Activated T-cell treated with anti-CD3 and anti-CD28 coated beads, Interleukin-2, amount 50 U/mL, for 4 hours (primary cell): ENCODE results near the gene KCNJ6. TPM values are rescaled to one million over a fixed set of nuclear protein-coding genes. Genes with fewer than 3 reads are reported as not detected.

ENCODE experiments used
- ATAC-seq, 2 donors: fragments of 200-7000 bp; cut with Tn5 transposase; one replicate each; pipeline ENCODE4 v1.10.0; 2021
- DNase-seq: peaks from one replicate; pipeline ENCODE4 v3.0.0-alpha.2; 2020
- H3K27me3 Mint-ChIP-seq: one replicate; pipeline ENCODE4 v1.8.0; 2021; ENCODE audit warnings: low read depth, mixed read lengths
- H3K36me3 Mint-ChIP-seq: one replicate; pipeline ENCODE4 v1.8.0; 2022; ENCODE audit warnings: mixed read lengths; ENCODE audit not compliant: insufficient read depth
- H3K4me1 Mint-ChIP-seq: one replicate; pipeline ENCODE4 v1.8.0; 2021; ENCODE audit warnings: low read depth, mixed read lengths
- H3K4me3 Mint-ChIP-seq: one replicate; pipeline ENCODE4 v1.8.0; 2021; ENCODE audit warnings: mild to moderate bottlenecking, moderate library complexity, mixed read lengths
- H3K9me3 Mint-ChIP-seq: one replicate; pipeline ENCODE4 v1.8.0; 2021; ENCODE audit warnings: mixed read lengths
- total RNA-seq, 3 donors: library from RNA; stranded (reverse); gene quantifications; one replicate each; pipeline ENCODE4 v1.2.1, GENCODE V29; 2021

The KCNJ6 gene
- total RNA-seq, 3 donors from 2014 or later: not detected

- no peak overlapping the region for H3K4me3 Mint-ChIP-seq
- H3K27me3 Mint-ChIP-seq: peaks cover 10% of the 10 kb centered on the region
Observed at GRCh38 chr21:37800456-37801061, 115.7 kb downstream of the KCNJ6 start.

GRCh38 chr21:37800057-37800455, 116.2 kb downstream of the KCNJ6 start:
- DNase-seq (no peak), ATAC-seq (no peak)
- peaks cover 10% of the 10 kb centered on the region for H3K27me3 Mint-ChIP-seq
- no peaks in the 10 kb centered on the region for H3K36me3 Mint-ChIP-seq
- H3K4me3 Mint-ChIP-seq: no peak overlapping the region
- no peaks in the 10 kb centered on the region for H3K4me1 Mint-ChIP-seq
- H3K9me3 Mint-ChIP-seq: peaks cover 10% of the 10 kb centered on the region

More at GRCh38 chr21:37800456-37801061, 115.7 kb downstream of the KCNJ6 start:
- DNase-seq: no peak
- no peak for ATAC-seq
- Mint-ChIP-seq H3K36me3 (no peaks in the 10 kb centered on the region), H3K4me1 (no peaks in the 10 kb centered on the region), H3K9me3 (peaks cover 10% of the 10 kb centered on the region)

- Mint-ChIP-seq H3K4me3 (no peak overlapping the region), H3K4me1 (no peaks in the 10 kb centered on the region), H3K9me3 (peaks cover 5% of the 10 kb centered on the region), H3K27me3 (peaks cover 10% of the 10 kb centered on the region), H3K36me3 (no peaks in the 10 kb centered on the region)
- no peak for DNase-seq
- ATAC-seq: no peak
Observed at GRCh38 chr21:37799211-37800056, 116.8 kb downstream of the KCNJ6 start.

GRCh38 chr21:37797403-37797802, 118.9 kb downstream of the KCNJ6 start:
- ATAC-seq (no peak), DNase-seq (no peak)
- peaks cover 3% of the 10 kb centered on the region for H3K27me3 Mint-ChIP-seq
- no peaks in the 10 kb centered on the region for H3K4me1 Mint-ChIP-seq
- H3K36me3 Mint-ChIP-seq: no peaks in the 10 kb centered on the region
- H3K4me3 Mint-ChIP-seq: no peak overlapping the region
- no peaks in the 10 kb centered on the region for H3K9me3 Mint-ChIP-seq

- H3K4me1 Mint-ChIP-seq: no peaks in the 10 kb centered on the region
- H3K36me3 Mint-ChIP-seq: no peaks in the 10 kb centered on the region
- ATAC-seq: no peak
- DNase-seq: no peak
- no peak overlapping the region for H3K4me3 Mint-ChIP-seq
- no peaks in the 10 kb centered on the region for H3K27me3 Mint-ChIP-seq
- H3K9me3 Mint-ChIP-seq: no peaks in the 10 kb centered on the region
Observed at GRCh38 chr21:37796011-37796410, 120.2 kb downstream of the KCNJ6 start.

- Mint-ChIP-seq H3K36me3 (no peaks in the 10 kb centered on the region), H3K4me1 (no peaks in the 10 kb centered on the region), H3K9me3 (no peaks in the 10 kb centered on the region), H3K4me3 (no peak overlapping the region), H3K27me3 (no peaks in the 10 kb centered on the region)
- no peak for DNase-seq
- ATAC-seq: no peak
Observed at GRCh38 chr21:37793660-37794059, 122.6 kb downstream of the KCNJ6 start.

GRCh38 chr21:37792046-37792445, 124.2 kb downstream of the KCNJ6 start:
- no peak overlapping the region for H3K4me3 Mint-ChIP-seq
- ATAC-seq (no peak), DNase-seq (no peak)
- no peaks in the 10 kb centered on the region for H3K27me3 Mint-ChIP-seq
- H3K4me1 Mint-ChIP-seq: no peaks in the 10 kb centered on the region
- no peaks in the 10 kb centered on the region for H3K36me3 Mint-ChIP-seq
- no peaks in the 10 kb centered on the region for H3K9me3 Mint-ChIP-seq

GRCh38 chr21:37790905-37791304, 125.4 kb downstream of the KCNJ6 start:
- Mint-ChIP-seq H3K4me1 (no peaks in the 10 kb centered on the region), H3K9me3 (no peaks in the 10 kb centered on the region), H3K4me3 (no peak overlapping the region), H3K36me3 (no peaks in the 10 kb centered on the region), H3K27me3 (no peaks in the 10 kb centered on the region)
- ATAC-seq (no peak), DNase-seq (no peak)

- H3K36me3 Mint-ChIP-seq: no peaks in the 10 kb centered on the region
- no peaks in the 10 kb centered on the region for H3K27me3 Mint-ChIP-seq
- H3K4me3 Mint-ChIP-seq: no peak overlapping the region
- DNase-seq: no peak
- no peaks in the 10 kb centered on the region for H3K9me3 Mint-ChIP-seq
- H3K4me1 Mint-ChIP-seq: no peaks in the 10 kb centered on the region
- no peak for ATAC-seq
Observed at GRCh38 chr21:37788503-37788902, 127.8 kb downstream of the KCNJ6 start.

- no peaks in the 10 kb centered on the region for H3K4me1 Mint-ChIP-seq
- no peaks in the 10 kb centered on the region for H3K36me3 Mint-ChIP-seq
- DNase-seq: no peak
- H3K4me3 Mint-ChIP-seq: no peak overlapping the region
- ATAC-seq: no peak
- H3K27me3 Mint-ChIP-seq: peaks cover 4% of the 10 kb centered on the region
- H3K9me3 Mint-ChIP-seq: no peaks in the 10 kb centered on the region
Observed at GRCh38 chr21:37787456-37787855, 128.8 kb downstream of the KCNJ6 start.

- ATAC-seq (no peak), DNase-seq (no peak)
- Mint-ChIP-seq H3K4me1 (no peaks in the 10 kb centered on the region), H3K27me3 (peaks cover 6% of the 10 kb centered on the region), H3K9me3 (peaks cover 3% of the 10 kb centered on the region), H3K4me3 (no peak overlapping the region), H3K36me3 (no peaks in the 10 kb centered on the region)
Observed at GRCh38 chr21:37784591-37785318, 131.5 kb downstream of the KCNJ6 start.

- H3K27me3 Mint-ChIP-seq: peaks cover 15% of the 10 kb centered on the region
- ATAC-seq (no peak), DNase-seq (no peak)
- H3K36me3 Mint-ChIP-seq: no peaks in the 10 kb centered on the region
- H3K4me1 Mint-ChIP-seq: no peaks in the 10 kb centered on the region
- peaks cover 3% of the 10 kb centered on the region for H3K9me3 Mint-ChIP-seq
- no peak overlapping the region for H3K4me3 Mint-ChIP-seq
Observed at GRCh38 chr21:37783016-37783415, 133.2 kb downstream of the KCNJ6 start.

GRCh38 chr21:37780991-37781983, 135.0 kb downstream of the KCNJ6 start:
- no peak overlapping the region for H3K4me3 Mint-ChIP-seq
- H3K4me1 Mint-ChIP-seq: no peaks in the 10 kb centered on the region
- DNase-seq: no peak
- peaks cover 3% of the 10 kb centered on the region for H3K9me3 Mint-ChIP-seq
- no peaks in the 10 kb centered on the region for H3K36me3 Mint-ChIP-seq
- peaks cover 23% of the 10 kb centered on the region for H3K27me3 Mint-ChIP-seq
- ATAC-seq: no peak

- H3K4me3 Mint-ChIP-seq: no peak overlapping the region
- no peaks in the 10 kb centered on the region for H3K36me3 Mint-ChIP-seq
- no peak for DNase-seq
- no peaks in the 10 kb centered on the region for H3K4me1 Mint-ChIP-seq
- no peaks in the 10 kb centered on the region for H3K9me3 Mint-ChIP-seq
- no peak for ATAC-seq
- H3K27me3 Mint-ChIP-seq: peaks cover 2% of the 10 kb centered on the region
Observed at GRCh38 chr21:37771181-37771580, 145.1 kb downstream of the KCNJ6 start.
